Measurements from ENCODE around the gene AUNIP.

The AUNIP gene

DNA sequence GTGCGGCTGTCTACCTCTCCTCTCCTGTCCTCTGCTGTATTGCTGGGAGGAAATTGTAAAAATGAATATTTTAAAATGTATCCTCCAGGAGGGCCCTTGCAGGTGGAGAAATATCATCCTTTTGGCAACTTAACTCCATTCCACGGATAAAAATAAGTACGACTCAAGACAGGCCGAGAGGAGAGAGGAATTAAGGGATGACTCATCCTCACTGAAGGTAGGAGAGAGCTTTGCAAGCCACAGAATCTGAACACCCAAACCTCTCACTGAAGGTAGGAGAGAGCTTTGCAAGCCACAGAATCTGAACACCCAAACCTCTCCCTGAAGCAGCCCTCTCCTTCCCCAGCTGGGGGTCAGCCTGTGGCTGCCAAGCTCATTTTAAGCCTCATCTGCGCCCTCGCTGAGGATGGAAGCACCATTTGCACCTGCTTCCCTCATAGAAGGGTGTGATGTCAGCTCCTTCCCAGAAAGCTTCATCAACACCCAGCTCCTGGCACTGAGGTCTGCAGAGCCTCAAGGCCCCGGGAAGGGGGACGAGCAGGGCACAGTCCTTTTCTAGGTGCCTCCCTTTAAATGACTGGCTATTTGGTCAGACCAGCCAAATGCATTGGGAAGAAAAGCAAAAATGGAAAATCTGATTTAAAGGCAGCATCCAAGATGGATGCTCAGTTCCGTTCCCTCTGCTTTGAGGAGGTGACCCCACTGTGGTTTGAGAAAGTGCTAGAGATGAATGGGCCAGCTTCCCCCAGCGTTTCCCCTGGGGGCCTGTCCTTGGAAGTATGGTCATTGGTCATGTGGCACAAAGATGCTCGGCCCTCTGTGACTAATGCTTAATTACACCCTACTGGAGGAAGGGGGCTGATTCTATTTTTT, 72.1 kb downstream of the AUNIP start:
- no peak for DNase-seq

DNA sequence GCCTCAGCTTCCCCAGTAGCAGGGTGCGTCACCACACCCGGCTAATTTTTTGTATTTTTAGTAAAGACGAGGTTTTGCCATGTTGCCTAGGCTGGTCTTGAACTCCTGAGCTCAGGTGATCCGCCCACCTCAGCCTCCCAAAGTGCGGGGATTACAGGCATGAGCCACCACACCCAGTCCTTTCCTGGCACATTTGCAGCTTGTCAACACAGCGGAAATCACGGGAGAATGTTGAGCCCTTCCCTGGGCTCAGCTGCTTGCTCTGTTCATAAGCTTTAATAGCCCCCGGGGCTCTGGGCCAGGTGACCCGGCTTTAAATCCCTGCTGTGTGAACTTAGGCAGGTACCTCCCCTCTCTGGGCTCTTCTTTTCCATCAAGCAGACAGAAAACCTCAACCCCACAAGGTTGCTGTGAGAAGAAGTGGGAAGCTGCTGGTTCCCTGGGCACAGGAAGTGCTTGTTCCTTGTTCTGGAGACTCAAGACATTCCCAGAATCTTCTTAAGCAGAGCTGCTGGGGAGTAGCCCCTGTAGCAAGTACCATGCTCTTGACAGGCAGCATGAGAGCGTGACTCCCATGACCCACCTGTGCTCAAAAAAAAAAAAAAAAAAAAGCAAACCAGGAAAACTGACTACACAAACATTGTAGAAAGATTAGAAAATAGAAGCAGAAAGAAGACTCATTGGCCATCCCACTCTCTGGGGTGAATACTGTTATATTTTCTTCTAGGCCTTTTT, 73.8 kb downstream of the AUNIP start:
- no peak for DNase-seq

DNA sequence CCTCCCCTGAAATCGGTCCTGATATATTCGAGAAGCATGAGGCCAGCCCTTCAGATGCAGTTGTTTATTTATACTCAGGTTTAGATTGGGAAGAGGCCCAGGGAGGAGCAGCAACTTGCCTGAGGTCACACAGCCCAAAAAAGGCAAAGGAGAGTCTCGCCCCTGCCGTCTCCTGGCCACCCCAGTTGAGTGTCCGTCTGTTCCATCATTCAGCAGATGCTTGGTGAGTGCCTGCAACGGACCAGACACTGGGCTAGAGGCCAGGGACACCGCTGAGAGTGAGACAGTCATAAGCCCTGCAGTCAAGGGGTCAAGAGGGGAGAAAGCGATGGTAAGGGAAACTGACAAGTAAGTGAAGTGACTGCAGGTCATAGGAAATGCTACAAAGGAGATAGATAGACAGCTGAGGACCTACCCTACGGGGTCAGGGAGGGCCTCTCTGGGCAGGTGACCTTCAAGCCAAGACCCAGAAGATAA, 74.6 kb downstream of the AUNIP start:
- DNase-seq, result no peak

Measured in kidney glomerular epithelial cell (primary cell).